ENCODE data around the gene KCTD12.

- no peak for TF ChIP-seq CTCF (IDR thresholded peaks at IDR 0.05; ENCODE audit: low read length)
- TF ChIP-seq EZH2 (optimal IDR thresholded peaks at IDR 0.05; ENCODE audit: low read depth, low read length), result no peak
These were observed 33.2 kb downstream of the KCTD12 start for GRCh38 chr13:76852986-76853385.
